IPS-15b (cell line): ENCODE data around the gene RPH3AL.
"Not testable (repeated sequence)": the region's sequence is repeated elsewhere in the genome, so short reads cannot be mapped to it uniquely, and the experiment has no call there.

Experiments used
- H3K27me3 ChIP-seq: one replicate; pipeline ENCODE4 v1.6.1; 2013; ENCODE audit warnings: low read length; ENCODE audit not compliant: control insufficient read depth, insufficient read depth
- H3K36me3 ChIP-seq: one replicate; pipeline ENCODE4 v1.6.1; 2013; ENCODE audit warnings: low read length; ENCODE audit not compliant: control insufficient read depth, insufficient read depth
- H3K4me1 ChIP-seq: one replicate; pipeline ENCODE4 v1.6.1; 2013; ENCODE audit warnings: mild to moderate bottlenecking, low read length; ENCODE audit not compliant: control insufficient read depth, insufficient read depth
- H3K4me3 ChIP-seq: one replicate; pipeline ENCODE4 v1.5.1; 2013; ENCODE audit warnings: low read depth, low read length
- H3K9ac ChIP-seq: one replicate; pipeline ENCODE4 v1.6.1; 2013; ENCODE audit warnings: low read depth, mild to moderate bottlenecking, low read length
- H3K9me3 ChIP-seq: one replicate; pipeline ENCODE4 v1.6.1; 2013; ENCODE audit warnings: mild to moderate bottlenecking, low read length; ENCODE audit not compliant: control insufficient read depth, insufficient read depth

RPH3AL gene

DNA sequence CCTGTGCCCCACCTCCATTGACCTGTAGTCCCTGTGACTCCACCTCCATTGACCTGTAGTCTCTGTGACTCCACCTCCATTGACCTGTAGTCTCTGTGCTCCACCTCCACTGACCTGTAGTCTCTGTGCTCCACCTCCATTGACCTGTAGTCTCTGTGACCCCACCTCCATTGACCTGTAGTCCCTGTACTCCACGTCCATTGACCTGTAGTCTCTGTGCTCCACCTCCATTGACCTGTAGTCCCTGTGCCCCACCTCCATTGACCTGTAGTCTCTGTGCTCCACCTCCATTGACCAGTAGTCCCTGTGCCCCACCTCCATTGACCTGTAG lies 38.0 kb downstream of the RPH3AL start:
- not testable (repeated sequence) for H3K27me3 ChIP-seq, H3K36me3 ChIP-seq, H3K4me3 ChIP-seq, H3K9me3 ChIP-seq, H3K4me1 ChIP-seq, H3K9ac ChIP-seq

DNA sequence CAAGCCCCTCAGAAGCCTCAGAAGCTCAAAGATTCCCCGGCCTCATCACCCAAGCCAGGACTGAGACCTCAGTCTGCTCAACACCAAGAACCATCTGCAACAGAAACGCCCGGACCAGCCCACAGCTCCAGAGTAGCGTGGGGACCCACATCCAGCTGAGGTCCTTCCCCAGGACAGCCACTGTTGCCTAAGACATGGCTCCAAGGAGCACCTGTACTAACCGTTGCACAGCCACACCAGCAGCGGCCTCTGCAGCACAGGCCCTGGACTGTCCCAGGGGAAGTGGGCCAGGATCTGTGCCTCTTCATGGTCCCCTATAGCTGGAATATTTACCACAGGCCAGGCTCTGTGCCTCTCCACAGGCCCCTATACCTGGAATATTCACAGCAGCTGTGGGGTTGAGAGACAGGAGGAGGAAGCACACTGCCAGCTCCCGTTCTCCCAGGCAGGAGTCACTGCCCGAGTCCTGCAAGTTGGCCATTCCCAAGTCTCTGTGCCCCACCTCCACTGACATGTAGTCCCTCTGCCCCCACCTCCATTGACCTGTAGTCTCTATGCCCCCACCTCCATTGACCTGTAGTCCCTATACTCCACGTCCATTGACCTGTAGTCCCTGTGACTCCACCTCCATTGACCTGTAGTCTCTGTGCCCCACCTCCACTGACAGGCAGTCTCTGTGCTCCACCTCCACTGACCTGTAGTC lies 38.5 kb downstream of the RPH3AL start:
- no peaks in the 10 kb centered on the region for H3K27me3 ChIP-seq
- H3K9ac ChIP-seq, result no peak overlapping the region
- H3K9me3 ChIP-seq, result no peaks in the 10 kb centered on the region
- no peaks in the 10 kb centered on the region for H3K36me3 ChIP-seq
- no peaks in the 10 kb centered on the region for H3K4me1 ChIP-seq
- H3K4me3 ChIP-seq, result no peak overlapping the region

GRCh38 chr17:313231-313630 lies 39.4 kb downstream of the RPH3AL start:
- no peaks in the 10 kb centered on the region for H3K9me3 ChIP-seq
- no peak overlapping the region for H3K4me3 ChIP-seq
- H3K4me1 ChIP-seq, result no peaks in the 10 kb centered on the region
- H3K27me3 ChIP-seq, result no peaks in the 10 kb centered on the region
- H3K36me3 ChIP-seq, result no peaks in the 10 kb centered on the region
- no peak overlapping the region for H3K9ac ChIP-seq

DNA sequence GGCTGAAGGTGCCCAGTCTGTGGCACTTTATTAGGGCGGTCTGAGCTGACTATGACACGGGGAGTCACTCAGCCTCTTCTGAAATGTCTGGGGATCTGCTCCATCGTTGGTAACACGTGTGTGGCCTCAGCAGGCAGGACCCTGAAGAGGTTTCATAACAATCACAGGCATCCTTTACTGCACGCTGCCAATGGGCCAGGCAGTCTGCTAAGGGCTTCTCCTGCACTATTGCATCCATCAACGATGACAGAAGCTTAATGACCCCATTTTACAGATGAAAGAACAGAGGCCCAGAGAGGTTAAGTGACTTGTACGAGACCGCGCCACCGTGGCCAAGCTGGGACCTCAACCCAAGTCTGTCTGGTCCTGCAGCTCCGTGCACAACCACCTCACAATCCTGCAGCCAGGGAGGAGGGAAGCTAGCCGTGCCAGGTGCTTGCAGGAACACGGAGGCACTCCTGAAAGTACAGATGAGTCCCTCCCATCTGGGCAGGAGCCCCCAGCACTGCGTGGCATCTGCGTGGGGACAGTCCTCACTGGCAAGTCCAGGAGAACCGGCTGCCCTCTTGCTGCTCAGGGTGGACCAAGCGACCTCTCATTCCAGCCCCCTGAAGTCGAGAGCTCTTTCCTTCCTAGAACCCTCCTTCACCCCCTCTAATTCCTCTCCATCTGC lies 40.0 kb downstream of the RPH3AL start:
- H3K27me3 ChIP-seq, result no peaks in the 10 kb centered on the region
- no peak overlapping the region for H3K9ac ChIP-seq
- H3K4me1 ChIP-seq, result no peaks in the 10 kb centered on the region
- H3K36me3 ChIP-seq, result no peaks in the 10 kb centered on the region
- no peaks in the 10 kb centered on the region for H3K9me3 ChIP-seq
- no peak overlapping the region for H3K4me3 ChIP-seq

DNA sequence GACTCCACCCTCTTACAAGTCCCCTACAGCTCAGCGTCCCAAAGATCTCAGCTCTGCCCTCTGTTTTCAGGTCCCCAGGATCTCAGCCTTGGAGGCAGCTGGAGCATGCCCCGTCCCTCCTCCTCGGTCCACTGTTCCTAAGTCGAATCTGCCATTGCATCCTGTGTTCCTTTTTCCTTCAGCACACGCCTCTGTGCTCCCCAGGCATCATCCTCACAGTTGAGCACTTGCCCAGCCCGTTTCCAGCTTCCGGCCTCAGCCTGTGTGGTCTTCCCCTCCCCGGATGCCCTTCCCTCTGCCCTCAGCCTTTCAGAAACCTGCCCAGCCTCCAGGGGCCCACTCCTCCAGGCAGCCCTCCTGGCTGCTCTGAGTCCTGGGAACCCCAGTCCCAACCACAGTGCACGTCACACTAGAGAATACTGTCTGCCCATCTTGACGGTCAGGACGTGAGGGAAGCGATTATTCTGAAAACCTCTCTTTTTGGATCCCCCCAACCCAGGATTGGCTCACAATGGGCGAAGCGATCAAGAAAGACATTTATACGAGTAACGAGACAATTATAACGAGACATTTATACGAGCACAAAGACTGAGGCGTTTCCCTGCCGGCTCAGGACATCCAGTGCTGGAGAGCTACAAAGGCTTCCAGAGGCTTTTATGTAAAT lies 41.4 kb downstream of the RPH3AL start:
- Histone ChIP-seq H3K4me1 (no peaks in the 10 kb centered on the region), H3K36me3 (no peaks in the 10 kb centered on the region), H3K9me3 (no peaks in the 10 kb centered on the region), H3K27me3 (no peaks in the 10 kb centered on the region), H3K4me3 (no peak overlapping the region), H3K9ac (no peak overlapping the region)

GRCh38 chr17:310111-311010 lies 42.2 kb downstream of the RPH3AL start:
- H3K4me1 ChIP-seq, result no peaks in the 10 kb centered on the region
- no peak overlapping the region for H3K4me3 ChIP-seq
- H3K9ac ChIP-seq, result no peak overlapping the region
- H3K27me3 ChIP-seq, result peaks cover 2% of the 10 kb centered on the region
- no peaks in the 10 kb centered on the region for H3K36me3 ChIP-seq
- no peaks in the 10 kb centered on the region for H3K9me3 ChIP-seq

- Histone ChIP-seq H3K27me3 (peaks cover 3% of the 10 kb centered on the region), H3K9me3 (no peaks in the 10 kb centered on the region), H3K36me3 (no peaks in the 10 kb centered on the region), H3K9ac (no peak overlapping the region), H3K4me3 (no peak overlapping the region), H3K4me1 (no peaks in the 10 kb centered on the region)
Measured at GRCh38 chr17:309361-309888, 43.2 kb downstream of the RPH3AL start.

GRCh38 chr17:307741-308507 lies 44.7 kb downstream of the RPH3AL start:
- no peaks in the 10 kb centered on the region for H3K4me1 ChIP-seq
- H3K9ac ChIP-seq, result no peak overlapping the region
- no peaks in the 10 kb centered on the region for H3K36me3 ChIP-seq
- no peak overlapping the region for H3K4me3 ChIP-seq
- H3K27me3 ChIP-seq, result peaks cover 12% of the 10 kb centered on the region
- no peaks in the 10 kb centered on the region for H3K9me3 ChIP-seq

- no peaks in the 10 kb centered on the region for H3K4me1 ChIP-seq
- H3K9me3 ChIP-seq, result no peaks in the 10 kb centered on the region
- H3K9ac ChIP-seq, result no peak overlapping the region
- H3K36me3 ChIP-seq, result no peaks in the 10 kb centered on the region
- H3K4me3 ChIP-seq, result no peak overlapping the region
- peaks cover 17% of the 10 kb centered on the region for H3K27me3 ChIP-seq
Measured at GRCh38 chr17:307295-307691, 45.3 kb downstream of the RPH3AL start.

- no peaks in the 10 kb centered on the region for H3K36me3 ChIP-seq
- H3K27me3 ChIP-seq, result peaks cover 17% of the 10 kb centered on the region
- H3K9ac ChIP-seq, result no peak overlapping the region
- no peak overlapping the region for H3K4me3 ChIP-seq
- no peaks in the 10 kb centered on the region for H3K4me1 ChIP-seq
- no peaks in the 10 kb centered on the region for H3K9me3 ChIP-seq
Measured at GRCh38 chr17:306536-307294, 45.9 kb downstream of the RPH3AL start.
